Measurements from ENCODE around the gene KLK13.
A peak's percentile ranks its signal among the peaks of the same experiment; 100 is the strongest.

The KLK13 gene, protein sequence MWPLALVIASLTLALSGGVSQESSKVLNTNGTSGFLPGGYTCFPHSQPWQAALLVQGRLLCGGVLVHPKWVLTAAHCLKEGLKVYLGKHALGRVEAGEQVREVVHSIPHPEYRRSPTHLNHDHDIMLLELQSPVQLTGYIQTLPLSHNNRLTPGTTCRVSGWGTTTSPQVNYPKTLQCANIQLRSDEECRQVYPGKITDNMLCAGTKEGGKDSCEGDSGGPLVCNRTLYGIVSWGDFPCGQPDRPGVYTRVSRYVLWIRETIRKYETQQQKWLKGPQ

DNA sequence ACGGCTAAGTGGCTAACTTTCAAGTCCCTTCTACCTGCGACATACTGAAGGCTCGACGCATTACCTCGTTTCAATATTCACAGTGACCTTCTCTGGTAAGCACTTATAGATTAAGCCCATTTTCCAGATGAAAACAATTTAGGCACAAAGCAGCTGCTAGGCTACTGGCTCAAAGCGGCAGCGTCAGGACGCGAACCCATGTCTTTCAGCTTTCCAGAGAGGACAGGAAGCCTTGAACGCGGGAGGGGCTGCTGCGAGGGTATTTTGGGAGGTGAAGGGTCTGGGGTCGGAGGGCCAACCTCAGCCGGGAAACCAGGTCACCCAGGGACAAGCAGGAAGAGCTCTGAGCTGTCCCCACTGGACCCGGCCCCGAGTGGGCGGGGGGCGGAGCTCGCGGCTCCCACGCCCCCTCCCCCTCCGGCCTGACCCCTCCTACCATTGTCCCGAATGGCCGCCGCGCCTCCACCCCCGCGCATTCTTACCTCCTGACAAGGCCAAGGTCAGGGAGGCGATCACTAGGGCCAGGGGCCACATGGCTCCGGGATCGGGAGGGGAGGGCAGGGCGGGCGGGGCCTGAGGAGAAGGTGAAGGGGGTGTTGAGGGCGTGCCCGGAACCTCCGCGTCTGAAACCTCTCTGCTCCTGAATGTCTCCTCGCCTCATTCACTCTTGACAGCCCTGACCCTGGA, at the start of gene KLK13:
Gene KLK13, minus strand, starts transcription at position 559 of the 687 bp plus-strand sequence. Its CDS starts 25 bp downstream, at position 534.
- DNase-seq: no peak

DNA sequence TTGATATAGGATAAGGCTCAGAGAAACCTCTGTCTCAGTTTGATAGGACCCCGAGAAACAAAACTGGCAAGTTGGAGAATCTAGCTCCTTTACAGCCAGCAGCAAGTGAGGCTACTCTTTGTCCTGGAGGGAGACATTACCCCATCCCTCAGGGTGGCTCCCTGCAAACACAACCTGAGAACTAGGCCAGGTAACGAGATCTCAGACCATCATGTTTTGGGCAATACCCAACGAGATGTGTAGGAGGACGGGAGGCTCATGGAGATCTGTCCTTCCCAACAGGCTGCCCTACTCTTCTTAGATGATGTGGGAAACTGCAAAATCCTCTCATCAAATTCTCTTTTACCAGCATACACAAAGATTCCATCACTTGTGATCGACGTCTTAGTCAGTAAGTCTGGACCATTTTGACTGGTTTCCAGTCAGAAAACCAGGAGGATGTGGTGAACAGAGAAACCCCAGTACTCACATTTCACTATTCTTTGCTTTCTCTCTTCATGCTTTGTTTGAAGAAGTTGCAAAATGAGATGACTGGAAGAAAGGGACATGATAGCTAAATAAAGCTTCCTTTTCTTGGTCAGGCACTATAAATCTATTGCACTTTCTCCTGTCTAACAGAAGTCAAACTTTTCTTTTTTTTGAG, 49.3 kb upstream of the KLK13 start:
- no peak for DNase-seq

DNA sequence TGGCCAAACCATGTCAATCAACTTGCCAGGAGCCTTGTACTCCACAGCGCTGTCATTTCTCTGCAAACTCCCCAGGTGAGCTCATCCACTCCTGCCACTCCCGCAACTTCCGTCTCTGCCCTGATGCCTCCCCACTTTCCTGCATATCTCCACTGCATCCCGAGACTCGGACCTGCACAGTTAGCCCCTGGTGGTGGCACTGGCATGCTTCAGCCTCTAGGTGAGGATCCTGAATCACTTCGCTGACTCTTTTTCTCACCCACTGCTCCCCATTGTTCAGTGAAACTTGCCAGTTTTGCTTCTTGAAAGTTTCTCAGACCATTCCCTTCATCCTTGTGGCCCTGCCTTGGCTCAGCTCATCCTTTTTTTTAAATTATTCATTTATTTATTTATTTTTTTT, 46.7 kb upstream of the KLK13 start:
- DNase-seq: no peak

DNA sequence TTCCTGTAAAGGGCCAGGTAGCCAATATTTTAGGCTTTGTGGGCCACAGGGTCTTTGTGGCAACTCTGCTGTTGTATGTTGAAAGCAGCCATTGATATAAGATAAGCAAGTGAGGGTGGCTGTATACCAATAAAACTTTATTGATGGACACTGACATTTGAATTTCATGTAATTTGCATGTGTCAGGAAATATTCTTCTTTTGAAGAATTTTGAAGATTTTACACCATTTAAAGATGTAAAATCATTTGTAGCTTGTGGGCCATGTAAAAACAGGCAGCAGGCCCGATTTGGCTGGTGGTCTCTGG, 45.7 kb upstream of the KLK13 start:
- DNase-seq: no peak

DNA sequence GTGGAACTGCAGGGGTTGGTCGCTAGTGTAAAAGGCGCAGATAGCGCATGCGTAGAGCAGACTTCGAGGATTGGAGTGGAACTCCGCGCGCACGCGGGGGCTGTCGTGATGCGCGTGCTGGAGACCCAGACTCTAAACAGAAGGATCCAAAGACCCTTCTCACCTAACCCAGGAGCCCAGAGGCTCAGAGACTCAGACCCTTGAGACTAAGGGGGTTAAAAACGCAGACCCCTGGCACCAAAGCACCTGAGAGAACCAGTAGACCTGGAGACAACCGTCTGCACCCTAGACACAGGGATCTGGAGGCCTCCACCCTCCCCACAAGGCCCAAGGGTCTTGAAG, 43.9 kb upstream of the KLK13 start:
- no peak for DNase-seq

DNA sequence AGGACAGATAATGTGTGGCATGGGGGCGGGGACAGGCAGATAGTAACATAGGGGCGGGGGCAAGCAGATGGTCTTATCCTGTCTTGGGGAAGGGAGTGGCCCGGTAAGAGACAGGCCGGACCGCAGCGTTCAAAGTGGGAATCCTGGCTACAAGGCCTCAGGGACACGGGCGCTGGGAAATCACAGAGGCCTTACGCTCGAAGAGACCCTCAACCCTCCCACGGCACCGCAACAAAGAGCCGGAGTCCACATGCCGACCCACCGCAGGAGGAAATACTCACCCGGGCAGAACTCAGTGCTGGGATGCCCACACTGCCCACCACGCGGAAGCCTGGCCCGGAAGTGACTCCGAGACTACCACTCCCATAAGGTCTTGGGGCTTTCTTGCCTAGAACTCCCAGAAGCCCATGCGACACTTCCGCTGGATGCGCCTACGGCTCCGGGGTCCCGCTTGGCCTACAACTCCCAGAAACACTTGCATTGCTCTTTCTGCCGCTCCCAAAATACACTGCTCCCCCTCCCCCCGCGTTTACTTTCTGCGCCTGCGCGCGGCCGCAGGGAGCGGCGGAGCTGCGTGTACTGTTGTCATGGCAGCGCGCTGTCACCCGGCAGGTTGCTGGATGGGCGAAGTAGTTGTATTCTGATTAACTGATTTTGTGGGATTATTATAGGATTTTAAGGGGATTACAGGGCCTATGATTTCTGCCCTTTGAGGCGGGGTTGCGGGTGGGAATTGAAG, 43.3 kb upstream of the KLK13 start, which contains the start of gene CTU1:
Gene CTU1, minus strand, starts transcription at position 344 of the 739 bp plus-strand sequence. CDS start 3,840 bp downstream, outside the sequence.
- DNase-seq: peak; percentile 98

DNA sequence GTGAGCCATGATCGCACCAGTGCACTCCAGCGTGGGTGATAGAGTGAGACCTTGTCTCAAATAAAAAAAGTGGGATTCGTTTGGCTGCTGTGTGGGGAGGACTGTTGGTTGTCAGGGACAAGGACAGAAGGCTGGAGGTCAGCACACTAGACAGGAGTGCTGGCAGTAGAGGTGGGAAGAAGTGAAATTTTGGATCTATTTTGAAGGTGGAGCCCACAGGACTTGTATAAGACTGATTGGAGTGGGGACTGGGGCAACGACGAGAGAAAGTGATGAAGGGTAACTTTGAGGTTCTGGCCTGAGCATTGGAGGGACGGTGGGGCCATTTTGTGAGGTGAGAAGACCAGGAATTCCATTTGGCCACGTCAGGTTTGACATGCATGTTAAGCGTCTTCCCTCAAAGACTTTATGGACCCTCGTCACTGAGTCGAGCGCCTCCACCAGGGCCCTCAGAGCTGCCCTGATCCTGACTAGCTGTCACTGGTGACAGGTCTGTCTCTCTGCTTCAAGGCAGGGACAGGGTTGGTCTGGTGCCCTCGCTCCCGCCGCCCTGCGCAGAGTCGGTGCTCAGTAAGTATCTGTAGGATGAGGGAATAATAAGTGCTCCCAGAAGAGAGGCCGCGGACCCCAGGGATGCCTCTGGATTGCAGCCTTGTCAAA, 42.6 kb upstream of the KLK13 start:
- no peak for DNase-seq

DNA sequence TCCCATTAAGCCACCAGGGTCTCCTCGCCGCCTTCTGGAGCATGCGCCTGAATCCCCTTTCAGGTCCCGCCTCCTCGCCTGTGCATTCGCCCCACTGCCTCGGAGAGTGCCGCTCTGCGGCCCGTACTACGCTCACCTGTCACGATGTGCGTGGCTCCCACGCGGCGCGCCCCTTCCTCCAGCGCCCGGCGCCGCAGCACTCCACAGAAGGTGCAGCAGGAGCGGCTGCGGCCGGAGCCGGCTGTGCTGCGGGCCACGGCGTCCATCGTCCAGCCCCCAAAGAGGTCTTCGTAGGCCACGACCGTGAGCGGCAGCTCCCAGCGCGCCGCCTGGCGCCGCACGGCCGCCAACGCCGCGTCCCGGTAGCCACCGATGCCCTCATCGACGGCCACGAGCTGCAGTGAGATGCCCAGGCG, 39.0 kb upstream of the KLK13 start:
- DNase-seq: no peak

DNA sequence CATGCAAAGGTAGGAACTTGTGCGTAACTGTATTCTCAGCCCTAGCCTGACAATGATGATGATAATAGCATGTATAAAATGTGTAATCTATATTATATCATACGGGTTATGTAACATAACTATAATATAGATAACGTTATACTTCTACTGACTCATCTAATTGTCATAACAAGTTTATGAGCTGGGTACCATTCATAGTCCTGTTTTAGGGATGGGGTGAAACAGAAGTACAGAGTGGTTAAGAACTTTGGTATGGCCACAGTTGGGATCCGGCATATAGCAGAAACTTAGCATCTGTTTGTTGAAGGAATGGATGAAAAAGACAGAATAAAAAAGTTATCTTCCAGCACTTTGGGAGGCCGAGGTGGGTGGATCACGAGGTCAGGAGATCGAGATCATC, 38.1 kb upstream of the KLK13 start:
- no peak for DNase-seq

DNA sequence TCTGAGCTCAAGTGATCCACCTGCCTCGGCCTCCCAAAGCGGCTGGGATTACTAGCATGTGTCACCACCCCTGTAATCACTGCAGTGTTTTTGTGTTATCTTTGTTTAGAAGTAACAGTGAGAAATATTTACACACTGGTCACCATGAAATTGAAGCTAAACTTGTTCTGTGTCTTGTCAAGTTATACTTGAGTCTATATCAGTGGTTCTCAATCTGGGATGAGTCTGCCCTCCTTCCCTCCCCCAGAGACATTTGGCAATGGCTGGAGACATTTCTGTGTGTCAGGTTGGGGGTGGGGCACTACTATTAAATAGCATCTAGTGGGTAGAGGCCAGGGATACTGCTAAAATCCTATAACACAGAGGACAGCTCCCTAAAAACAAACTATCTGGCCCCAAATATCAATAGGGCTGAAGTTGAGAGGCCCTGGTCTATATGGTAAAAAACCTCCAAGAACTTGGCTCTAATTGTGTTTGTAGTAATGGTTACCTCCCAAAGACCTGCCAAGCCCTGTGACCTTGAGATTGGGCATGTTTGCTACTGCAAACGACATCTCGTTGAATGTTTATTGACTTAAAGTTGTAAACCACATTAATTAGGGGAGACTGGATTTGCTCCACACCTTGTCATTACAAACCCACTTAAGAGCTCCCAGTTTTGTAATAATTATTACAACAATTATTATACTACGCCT, 36.4 kb upstream of the KLK13 start:
- no peak for DNase-seq

DNA sequence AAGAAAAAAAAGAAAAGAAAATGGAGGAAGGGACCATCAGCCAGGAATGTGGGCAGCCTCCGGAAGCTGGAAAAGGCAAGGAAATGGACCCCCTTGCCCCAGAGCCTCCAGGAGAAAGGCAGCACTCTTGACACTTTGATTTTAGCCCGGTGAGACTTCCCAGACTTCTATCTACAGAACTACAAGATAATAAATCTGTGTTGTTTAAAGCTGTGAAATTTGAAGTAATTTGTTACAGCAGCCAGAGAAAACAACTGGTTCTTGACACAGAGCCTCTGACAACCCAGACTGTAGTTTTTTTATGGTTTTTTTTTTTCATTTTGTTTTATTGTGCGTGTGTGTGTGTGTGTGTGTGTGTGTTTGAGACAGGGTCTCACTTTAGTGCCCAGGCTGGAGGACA, 35.7 kb upstream of the KLK13 start:
- no peak for DNase-seq

DNA sequence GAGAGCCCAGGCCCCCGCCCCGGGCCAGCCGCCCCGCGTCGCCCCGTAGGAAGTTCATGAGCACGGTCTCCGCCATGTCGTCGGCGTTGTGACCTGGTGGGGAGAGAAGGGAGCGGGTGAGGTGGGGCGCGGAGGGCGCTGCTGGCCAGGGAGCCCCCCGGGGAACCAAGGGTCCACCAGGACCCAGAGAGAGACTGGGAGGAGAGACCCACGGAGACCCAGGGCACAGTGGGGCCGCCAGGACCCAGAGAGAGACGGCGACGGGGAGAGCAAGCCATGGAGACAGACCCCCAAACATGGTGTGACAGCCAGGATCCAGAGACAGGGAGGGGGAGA, 34.1 kb upstream of the KLK13 start:
- no peak for DNase-seq

DNA sequence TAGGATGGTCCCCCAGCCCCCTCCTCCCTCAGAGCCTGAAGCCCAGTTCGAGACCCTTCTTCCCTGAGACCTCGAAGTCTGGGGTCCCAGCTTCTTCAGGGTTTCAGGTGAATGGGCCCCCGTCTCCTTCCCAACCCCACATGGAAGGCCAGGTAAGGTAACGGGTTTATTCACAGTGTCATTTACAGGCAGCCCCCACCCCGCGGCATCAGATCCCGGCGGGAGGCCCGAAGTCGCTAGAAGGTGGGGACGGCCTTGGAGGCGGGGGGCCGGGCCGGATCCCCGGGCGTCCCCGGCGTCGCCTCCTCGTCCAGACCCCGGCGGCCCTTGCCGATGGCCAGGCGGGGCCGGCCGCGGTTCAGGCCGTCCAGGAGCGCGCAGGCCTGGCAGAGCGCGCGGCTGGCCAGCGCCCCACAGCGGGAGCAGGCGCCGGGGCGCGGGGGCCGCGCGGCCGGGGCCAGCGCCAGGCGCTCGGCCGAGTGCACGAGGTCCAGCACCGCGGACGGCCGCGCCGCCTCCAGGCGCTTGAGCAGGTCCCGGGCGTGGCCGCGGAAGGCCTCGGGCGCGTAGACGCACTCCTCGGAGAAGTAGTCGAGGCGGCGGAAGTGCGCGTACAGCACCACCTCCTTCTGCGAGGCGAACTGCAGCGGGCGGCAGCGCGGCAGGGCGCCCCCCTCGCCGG, 33.6 kb upstream of the KLK13 start:
- DNase-seq: peak; percentile 33

DNA sequence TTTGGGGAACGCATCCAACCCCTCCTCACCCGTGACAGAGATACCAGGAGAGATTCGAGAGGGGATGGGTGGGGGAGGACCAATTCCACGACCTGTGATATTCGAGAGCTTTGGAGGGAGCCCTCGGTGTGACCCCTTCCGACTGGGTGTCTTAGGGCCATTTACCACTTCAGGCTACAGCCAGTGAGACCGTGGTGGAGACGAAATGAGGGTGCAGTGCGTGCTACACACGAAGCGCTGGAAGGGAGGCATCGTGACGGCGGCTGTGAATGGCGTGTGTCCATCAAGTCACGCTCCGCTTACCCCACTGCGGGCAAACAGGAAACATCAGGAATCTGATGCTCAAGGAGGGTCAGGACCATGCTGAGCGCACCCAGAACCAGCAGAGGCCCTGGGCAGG, 32.9 kb upstream of the KLK13 start:
- no peak for DNase-seq

DNA sequence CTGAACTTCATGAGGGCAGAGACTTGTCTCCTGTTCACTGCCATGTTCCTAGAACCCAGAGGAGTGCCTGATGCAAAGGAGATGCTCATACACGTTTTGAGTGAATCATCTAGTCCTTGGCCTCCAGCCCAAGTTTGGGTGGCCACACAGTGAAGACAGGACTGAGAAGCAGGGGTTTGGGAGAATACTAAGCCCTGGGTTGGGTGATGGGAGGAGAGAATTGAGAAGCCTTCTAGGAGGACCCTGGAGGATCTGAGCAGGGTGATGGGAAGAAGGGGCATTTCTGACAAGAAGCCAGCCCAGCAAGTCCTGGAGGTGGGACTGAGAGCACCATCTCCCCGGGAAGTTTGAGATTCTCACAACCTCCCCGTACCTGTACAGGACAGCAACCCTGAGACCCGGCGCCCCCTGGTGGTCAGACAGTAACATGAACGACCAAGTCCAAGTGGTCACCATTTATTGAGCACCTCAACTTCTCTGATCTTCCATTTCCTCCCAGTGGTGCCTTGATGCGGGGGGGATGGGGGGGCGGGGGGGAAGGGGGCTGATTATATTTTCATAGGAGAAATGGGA, 32.4 kb upstream of the KLK13 start:
- peak; percentile 83 for DNase-seq

DNA sequence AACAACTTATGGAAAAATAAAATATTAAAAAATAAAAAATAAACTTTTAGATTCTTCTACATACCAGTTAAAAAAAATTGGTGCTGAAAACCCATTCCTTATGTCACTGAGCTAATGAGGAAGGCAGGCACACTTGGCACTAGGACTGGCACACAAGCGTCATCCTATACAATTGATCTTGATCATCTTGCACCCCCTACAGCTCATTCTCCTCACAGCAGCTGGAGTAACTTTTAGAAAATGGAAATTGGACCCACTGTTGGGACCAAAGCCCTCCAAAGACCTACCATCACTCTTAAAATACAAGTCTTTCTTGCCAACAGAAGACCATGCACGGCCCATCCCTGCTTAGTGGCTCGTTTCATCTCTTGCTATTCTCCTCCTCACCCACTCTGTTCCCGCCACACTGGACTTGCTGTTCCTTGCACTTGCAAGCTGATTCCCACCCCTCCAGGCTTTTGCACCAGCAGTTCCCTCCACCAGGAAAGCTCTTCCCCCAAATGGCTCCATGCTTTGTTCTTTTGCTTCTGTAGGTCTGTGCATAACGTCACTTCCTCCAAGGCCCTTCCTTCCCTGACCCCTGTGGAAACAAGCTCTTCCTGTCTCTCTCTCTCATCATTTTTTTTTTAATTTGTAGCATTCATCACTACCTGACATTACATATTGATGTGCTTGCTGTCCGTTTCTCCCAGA, 31.7 kb upstream of the KLK13 start:
- DNase-seq: no peak

DNA sequence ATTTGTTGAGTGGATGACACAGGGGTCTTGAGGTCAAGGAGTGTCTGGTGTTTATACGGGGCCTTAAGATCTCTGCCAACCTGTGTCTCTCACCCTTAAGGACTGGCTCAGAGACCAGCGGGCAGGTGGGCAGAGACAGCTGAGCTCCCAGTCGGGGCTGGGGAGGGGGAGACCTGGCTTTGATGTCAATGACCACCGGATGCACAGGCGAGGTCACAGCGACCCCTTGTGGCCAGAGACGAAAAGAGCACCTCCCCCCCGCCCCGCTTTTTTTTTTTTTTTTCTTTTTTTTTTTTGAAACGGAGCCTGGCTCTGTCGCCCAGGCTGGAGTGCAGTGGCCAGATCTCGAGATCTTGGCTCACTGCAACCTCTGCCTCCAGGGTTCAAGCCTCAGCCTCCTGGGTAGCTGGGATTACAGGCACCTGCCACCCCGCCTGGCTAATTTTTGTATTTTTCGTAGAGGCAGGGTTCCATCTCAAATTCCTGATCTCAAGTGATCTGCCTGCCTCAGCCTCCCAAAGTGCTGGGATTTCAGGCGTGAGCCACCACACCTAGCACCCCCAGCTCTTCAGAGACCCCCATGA, 29.9 kb upstream of the KLK13 start:
- peak; percentile 51 for DNase-seq

DNA sequence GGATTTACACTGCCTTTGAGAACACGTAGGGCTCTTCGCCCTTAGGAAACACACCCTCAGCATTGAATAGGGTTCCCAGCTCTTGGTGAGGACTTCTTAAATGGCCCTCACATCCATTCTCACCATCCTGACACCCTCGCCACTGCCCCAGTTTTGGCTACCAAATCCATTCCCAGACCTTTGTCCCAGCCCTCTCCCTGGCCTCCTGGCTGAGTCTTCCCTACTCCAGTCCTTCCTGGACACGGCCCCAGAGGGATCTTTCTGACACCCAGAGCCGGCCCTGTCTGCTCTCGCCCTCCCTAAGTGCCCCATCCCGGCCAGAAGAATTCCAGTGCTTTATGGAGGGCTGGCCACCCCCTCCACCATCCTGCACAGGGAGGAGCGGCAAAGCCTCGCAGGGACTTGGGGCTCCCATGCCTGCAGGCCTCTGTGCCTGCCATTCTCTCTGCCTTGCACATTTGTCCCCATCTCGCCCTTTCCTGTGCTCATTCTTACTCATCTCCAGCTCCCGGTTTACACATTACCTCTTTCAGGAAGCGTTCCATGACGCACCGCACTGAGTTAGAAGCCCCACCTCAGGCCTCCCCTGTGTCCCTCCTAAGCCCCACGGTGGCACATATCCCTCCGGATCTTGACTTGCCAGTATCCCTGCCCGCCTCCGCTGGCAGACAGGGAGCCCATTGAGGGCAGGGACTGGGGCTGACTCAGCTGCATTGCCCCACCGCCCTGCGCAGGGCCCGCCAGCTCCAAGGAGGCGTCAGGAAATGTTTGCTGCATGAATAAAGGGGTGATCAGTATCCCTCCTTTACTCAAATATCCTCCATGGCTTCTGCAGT, 28.8 kb upstream of the KLK13 start:
- no peak for DNase-seq

DNA sequence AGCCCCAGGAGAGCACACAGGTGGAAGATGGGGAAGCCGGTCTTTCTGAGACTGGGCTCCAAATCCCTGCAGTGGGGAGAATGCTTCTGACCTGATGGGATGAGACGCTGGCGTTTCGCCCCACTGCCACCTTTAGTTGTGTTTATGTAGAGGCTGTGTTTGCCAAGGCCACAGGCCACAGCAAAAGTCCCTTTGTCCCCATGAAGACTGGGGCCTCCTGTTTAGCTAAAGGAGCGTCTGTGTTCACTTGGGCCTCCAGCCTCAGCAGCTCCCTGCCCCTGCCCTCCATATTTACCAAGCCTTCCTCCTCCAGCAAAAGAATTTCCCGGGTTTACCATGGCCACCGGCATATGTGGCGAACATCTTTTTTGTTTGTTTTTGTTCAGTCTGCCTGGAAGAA, 28.2 kb upstream of the KLK13 start:
- DNase-seq: no peak
